ENCODE data around the gene TMCC3.
"Not testable (repeated sequence)": the region's sequence is repeated elsewhere in the genome, so short reads cannot be mapped to it uniquely, and the experiment has no call there.

The TMCC3 gene

DNA sequence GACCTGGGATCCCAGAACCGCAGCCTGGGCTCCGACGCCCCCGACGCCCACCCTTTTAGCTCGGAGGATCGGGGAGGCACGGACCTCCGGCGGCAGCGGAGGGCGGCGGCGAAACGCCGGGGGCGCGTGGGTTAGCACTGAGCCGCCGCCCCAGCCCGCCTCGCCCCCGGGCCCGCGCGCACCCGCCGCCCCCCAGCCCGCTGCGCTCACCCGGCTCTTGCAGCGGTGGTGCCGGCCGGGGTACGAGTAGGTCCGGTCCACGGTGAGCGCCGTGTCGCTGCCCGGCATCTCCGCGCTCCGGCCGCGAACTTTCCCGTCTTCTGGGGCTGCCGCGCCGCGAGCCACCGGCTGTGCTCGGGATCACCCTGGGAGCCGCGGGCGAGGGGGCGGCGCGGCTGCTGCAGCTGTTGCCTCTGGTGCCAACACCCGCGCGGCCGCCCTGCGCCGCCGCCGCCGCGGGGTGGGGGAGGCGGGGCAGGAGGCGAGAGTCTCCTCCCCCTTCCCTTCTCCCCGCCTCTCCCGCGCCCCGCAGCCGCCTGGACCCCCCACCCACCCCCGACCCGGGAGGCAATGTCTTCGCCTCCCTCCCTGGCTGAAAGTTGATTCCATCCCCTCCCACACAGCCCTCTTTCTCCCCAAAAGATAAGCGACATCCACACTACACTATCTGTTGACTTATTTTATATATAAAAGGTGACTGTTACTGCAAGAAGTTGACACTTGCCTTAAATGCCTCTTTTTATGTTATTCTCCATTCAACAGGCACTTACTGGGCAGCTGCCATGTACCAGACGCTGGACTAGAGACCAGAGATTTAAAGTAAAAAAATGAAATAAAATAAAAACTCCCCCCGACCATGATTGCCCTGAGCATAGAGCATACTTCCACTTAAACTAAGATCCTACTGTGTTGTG, at the start of gene TMCC3:
TSS of gene TMCC3 (minus strand) at position 415 of the 914 bp plus-strand sequence. CDS start at position 288, 127 bp downstream.
- DNase-seq = peak; percentile 39

- no peak for DNase-seq
Observed at GRCh38 chr12:94699801-94700200, 49.4 kb upstream of the TMCC3 start.

DNA sequence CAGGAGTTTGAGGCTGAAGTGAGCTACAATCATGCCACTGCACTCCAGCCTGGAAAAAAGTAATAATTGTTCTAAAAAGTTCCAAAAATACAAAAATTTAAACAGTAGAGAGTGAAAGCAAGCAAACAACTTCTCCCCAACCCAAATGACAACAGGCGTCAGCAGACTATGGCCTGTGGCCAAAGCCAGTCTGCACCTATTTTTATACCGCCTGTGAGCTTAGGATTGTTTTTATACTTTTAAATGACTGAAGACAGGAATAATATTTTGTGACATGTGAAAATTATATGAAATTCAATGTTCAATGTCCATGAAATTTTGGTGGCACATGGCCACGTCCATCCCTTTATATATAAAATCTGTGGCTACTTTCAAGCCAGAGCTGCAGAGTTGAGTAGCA, 48.2 kb upstream of the TMCC3 start:
- no peak for DNase-seq

- DNase-seq = no peak
Observed at GRCh38 chr12:94697631-94698030, 47.3 kb upstream of the TMCC3 start.

DNA sequence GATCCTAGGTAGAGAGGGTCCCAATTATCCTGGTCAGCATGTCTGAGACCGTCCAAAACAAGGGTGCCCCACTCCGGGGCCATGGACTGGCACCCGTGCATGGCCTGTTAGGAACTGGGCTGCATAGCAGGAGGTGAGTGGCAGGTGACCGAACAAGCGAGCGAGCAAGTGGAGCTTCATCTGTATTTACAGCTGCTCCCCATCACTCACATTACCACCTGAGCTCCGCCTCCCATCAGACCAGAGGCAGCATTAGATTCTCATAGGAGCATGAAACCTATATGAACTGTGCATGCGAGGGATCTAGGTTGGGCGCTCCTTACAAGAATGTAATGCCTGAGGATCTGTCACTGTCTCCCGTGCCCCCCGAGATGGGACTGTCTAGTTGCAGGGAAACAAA, 44.4 kb upstream of the TMCC3 start:
- no peak for DNase-seq

GRCh38 chr12:94692826-94693225, 42.5 kb upstream of the TMCC3 start:
- not testable (repeated sequence) for DNase-seq

GRCh38 chr12:94690198-94690771, 39.9 kb upstream of the TMCC3 start:
- no peak for DNase-seq

- no peak for DNase-seq
Observed at GRCh38 chr12:94689646-94690036, 39.3 kb upstream of the TMCC3 start.

GRCh38 chr12:94689002-94689645, 38.8 kb upstream of the TMCC3 start:
- no peak for DNase-seq

DNA sequence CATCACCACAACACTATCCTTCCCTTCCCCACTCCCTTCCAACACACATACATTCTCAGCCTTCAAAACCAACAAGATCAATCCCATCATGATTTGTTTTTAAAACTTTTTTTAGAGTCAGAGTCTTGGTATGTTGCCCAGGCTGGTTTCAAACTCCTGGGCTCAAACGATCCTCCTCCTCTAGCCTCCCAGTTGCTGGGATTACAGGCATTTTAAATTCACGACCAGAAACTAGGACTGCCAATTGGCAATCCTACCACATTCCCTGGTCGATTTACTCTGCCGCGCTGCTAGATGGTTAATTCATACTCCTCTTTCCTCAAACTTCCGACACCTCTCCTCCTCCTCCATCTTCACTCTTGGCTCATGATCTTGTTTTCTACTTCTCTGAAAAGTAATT, 37.5 kb upstream of the TMCC3 start:
- no peak for DNase-seq

GRCh38 chr12:94686834-94687628, 36.7 kb upstream of the TMCC3 start:
- no peak for DNase-seq

DNA sequence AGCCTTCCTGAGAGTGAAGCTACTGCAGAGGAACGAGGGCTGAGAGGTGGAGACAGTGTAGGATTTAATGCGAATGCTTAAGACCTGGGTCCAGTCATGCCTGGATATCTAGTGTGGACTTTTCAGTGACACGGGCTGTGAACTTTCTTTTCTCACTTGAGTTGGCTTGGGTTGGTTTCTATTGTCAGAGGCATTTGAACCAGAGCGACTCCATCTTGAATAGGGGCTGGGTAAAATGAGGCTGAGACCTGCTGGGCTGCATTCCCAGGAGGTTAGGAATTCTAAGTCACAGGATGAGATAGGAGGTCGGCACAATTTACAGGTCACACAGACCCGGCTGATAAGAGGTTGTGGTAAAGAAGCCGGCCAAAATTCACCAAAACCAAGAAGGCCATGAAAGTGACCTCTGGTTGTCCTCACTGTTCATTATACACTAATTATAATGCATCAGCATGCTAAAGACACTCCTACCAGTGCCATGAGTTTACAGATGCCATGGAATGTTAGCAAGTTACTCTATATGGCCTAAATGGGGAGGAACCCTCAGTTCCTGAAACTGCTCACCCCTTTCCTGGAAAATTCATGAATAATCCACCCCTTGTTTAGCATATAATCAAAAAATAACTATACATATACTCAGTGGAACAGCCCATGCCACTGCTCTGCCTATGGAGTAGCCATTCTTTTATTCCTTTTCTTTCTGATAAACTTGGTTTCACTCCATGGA, 34.2 kb upstream of the TMCC3 start:
- DNase-seq = no peak

- DNase-seq = no peak
Observed at GRCh38 chr12:94679554-94680195, 29.3 kb upstream of the TMCC3 start.

- no peak for DNase-seq
Observed at GRCh38 chr12:94678849-94679248, 28.5 kb upstream of the TMCC3 start.

- DNase-seq = no peak
Observed at GRCh38 chr12:94678379-94678778, 28.0 kb upstream of the TMCC3 start.

GRCh38 chr12:94677778-94678177, 27.4 kb upstream of the TMCC3 start:
- DNase-seq = no peak

DNA sequence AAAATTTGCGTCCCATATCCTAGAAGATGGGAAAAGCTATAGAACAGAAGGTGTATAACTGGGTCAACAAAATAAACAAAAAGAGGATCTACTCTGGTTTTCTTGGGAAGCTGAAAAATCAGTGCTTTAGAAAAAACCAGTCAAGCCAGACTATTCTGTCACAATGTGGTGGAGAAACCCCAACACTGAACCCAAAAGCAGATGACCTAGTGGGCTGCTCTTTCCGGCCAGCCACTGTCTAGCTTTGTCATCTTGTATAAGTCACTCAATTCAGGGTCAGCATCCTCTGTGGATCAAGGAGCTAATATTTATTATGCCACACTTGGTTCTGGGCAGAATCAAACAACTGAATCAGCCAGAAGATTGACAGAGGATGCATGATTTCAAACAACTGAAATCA, 26.6 kb upstream of the TMCC3 start:
- DNase-seq = no peak

GRCh38 chr12:94676031-94676641, 25.8 kb upstream of the TMCC3 start:
- no peak for DNase-seq

GRCh38 chr12:94674835-94675234, 24.5 kb upstream of the TMCC3 start:
- DNase-seq = no peak

GRCh38 chr12:94674051-94674451, 23.7 kb upstream of the TMCC3 start:
- no peak for DNase-seq

DNA sequence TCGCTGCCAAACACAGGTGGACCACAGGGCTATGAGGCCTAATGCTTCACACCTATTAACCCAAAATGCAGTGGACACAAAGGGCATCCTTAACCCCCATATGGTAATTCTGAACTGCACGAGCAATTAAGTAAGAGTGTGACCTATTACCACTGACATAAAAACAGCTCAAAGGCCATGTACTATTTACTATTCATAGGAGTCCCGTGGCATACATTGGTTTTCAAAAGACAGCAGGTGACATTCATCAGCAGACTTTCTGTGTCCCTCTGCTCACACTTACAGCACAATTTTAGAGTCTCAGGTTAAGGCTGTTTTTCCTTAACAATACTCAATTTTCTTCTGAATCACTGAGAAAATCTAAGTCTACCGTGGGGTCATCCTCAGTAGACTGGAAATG, 23.1 kb upstream of the TMCC3 start:
- DNase-seq = no peak

All from activated T-cell treated with anti-CD3 and anti-CD28 coated beads, Interleukin-2, amount 50 U/mL, for 1 hour (primary cell).